Stimulated activated CD4-positive, alpha-beta T cell treated with anti-CD3 and anti-CD28 coated beads, Interleukin-4, amount 100 ng/mL, for 4 hours (primary cell): ENCODE data around the gene LRRC41.
"Not testable (repeated sequence)": the region's sequence is repeated elsewhere in the genome, so short reads cannot be mapped to it uniquely, and the experiment has no call there.

Experiments used
- DNase-seq, 2 experiments: peaks; one replicate each; pipeline ENCODE4 v3.0.0-alpha.2; 2020

The LRRC41 gene

GRCh38 chr1:46319960-46320914 is 16.8 kb upstream of the LRRC41 start:
- not testable (repeated sequence) for DNase-seq

- not testable (repeated sequence) for DNase-seq
These were observed 15.9 kb upstream of the LRRC41 start for GRCh38 chr1:46319301-46319700.

GRCh38 chr1:46317323-46317722 is 13.9 kb upstream of the LRRC41 start:
- DNase-seq: no peak

DNA sequence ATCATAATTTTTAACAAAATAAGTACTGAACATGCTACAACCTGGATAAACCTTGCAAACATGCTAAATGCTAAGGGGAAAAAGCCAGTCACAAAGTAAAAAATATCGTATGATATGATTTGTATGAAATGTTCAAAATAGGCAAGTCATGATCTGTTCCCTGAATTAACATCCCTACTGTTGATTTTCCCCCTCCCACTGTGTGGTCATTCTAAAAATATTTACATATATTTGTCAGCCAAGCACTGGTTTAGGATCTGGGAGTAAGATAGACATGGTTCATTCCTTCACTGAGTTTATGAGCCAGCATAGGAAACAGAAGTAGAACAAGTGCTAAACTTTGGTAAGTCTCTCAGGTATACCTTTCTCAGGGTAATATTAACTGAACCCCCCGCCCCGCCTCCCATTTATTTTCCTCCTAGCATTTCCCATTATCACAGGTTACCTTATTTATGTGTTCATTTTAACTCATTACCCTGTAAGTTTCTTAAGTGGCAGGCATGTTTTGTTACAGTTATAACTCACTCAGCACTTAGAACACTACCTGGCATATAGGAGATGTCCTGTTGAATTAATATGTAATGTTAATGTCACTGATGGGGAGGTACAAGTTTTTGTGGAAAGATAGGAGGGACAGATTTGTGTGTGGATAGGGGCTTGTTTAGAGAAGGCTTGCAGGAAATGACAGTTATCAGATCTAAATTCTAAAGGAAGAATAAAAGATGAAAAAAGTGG is 12.4 kb upstream of the LRRC41 start:
- DNase-seq: no peak

DNA sequence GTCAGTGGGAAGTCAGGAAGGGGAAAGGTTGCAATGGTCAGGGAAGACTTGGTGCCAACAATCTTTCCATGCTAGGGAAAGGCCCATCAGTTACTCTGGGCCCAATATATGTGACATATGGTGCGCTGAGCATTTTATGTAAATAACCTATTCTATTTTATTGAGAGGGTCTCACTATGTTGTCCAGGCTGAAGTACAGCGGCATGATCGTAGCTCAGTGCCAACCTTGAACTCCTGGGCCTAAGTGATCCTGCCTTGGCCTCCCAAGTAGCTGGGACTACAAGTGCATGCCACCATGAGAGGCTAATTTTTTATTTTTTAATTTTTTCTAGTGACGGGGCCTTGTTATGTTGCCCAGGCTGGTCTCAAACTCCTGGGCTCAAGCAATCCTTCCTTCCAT is 6.9 kb upstream of the LRRC41 start:
- no peak for DNase-seq

GRCh38 chr1:46309401-46310159 is 6.2 kb upstream of the LRRC41 start:
- no peak for DNase-seq

DNA sequence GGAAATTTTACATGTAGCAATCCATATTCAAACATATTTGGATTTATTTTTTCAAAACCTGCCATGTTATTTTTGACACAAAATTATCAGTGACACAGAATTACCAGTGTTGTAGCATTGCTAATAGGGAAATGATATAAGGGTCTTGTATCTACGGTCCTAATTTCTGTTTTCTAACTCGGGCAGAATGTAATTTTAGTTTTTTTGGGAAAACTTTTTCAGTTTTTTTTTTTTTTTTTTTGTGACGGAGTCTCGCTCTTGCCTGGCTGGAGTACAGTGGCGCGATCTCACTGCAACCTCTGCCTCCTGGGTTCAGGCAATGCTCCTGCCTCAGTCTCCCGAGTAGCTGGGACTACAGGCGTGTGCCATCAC is 2.7 kb upstream of the LRRC41 start:
- DNase-seq: no peak

- DNase-seq: peak in 1 of 2 experiments; percentile 2
These were observed 483 bp upstream of the LRRC41 start for GRCh38 chr1:46303872-46304326.

DNA sequence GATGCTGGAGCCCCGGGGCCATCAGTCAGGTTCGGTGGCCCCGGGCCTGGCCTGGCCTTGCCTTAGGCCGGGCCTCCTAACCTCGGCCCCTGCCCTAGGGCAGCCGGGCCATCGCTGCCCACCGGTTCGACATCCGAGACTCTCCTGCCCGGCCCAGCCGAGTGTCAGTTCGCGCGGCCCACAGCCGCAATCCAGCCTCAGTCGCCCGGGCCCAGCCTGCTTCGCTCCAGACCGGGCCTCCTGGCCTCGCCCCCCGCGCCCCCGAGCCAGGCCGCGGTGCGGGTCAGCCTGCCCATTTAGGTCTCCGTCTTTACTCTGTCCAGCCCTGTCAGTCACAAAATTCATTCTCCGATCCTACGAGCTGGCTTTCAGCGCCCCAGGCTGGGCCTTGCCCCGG is 777 bp downstream of the LRRC41 start:
- peak in 1 of 2 experiments; percentile 28 for DNase-seq

DNA sequence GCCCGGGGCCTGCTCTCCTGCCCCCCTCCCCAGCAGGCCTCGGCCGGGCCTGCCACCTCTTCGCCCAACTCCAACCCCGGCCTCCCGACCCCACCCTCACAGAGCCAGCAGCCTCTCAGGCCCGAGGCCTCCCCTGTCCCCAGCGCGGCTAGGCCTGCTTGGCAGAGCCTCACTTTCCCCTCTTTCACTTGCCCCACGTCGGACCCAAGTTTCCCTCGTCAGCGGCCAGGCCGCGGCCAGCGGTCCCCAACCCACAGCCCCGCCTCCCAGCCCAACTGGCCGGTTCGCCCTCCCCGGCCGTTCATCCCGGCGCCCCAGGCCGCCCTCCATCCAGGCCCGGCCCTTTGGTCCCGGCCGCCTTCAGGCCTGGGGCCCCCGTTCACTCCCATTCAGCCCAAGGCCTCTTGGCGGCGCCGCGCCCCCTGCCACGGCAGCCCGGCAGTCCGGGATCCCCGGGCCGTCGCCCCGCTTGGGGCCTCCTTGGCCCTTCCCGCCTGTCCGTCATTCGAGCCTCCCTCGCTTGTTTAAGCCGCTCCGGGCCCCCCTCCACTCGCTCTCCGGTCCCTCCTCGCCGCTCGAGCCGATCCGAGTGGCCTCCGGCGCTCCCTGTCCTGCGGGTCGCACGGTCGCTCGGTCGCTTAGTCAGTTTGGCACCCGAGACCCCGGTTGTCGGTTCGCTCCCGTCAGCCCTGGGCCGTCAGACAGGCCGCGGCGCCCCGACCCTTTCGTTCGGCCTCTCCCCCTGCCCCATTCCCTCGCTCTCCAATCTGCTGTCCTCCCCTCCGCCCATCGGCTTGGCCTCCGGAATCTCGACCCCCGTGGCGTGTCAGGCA is 1.4 kb downstream of the LRRC41 start:
- DNase-seq: peak; percentile 32 to 51

GRCh38 chr1:46301406-46301807 is 2.0 kb downstream of the LRRC41 start:
- DNase-seq: no peak

DNA sequence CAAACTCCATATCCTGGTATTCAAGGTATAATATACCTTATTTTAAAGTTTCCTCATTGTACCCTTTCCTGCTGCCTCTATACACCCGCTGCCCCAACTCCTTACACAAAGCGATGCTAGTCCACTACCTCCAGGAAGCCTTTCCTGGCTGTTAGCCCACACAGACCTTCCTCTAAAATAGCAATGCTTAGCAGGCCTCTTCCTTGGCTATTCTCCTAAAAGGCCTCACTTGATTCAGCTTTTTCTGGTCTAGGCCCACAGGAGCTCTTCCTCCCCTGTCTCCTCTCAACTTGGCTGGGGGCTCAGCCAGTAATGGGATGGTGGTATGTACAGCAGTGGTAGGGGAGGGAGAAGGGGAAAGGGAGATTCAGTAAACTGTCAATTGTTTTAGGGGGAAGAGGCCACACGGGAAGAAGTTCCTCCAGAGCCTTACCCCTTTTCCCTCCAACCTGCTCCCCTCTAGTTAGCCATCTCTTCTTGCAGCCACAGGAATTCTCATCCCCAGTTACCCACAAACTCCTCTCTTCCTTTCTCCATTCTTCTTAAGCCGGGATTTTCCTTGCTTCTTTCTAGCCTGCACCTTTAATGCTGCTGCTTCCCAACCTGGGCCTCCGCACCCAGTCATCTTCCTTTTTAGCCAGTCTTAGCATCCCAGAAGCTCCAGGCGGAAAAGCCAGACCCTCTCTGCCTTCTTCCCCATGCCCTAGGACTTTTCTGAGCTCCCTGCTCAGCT is 2.6 kb downstream of the LRRC41 start:
- no peak for DNase-seq

DNA sequence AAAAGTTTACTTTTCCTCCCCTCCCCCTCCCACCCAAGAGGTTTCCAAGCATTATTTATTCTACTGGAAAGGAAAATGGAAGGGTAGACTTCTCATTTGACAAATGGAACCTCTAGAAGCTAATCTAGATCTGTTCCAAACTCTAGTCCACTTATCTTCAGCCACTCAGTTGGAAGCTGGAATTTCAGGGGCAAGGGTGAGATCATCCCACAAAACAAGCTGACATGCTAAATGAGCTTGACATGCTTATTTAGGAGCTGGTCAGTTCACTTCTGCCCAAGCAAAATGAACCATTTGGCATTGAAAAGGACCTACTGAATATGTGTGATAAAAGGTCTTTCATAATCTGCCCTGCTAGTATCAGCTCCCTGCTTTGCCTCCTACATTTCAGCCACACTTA is 5.0 kb downstream of the LRRC41 start:
- DNase-seq: no peak

GRCh38 chr1:46295306-46295705 is 8.1 kb downstream of the LRRC41 start:
- DNase-seq: no peak

- no peak for DNase-seq
These were observed 13.4 kb downstream of the LRRC41 start for GRCh38 chr1:46289976-46290375.

GRCh38 chr1:46289134-46289494 is 14.3 kb downstream of the LRRC41 start:
- no peak for DNase-seq

- no peak for DNase-seq
These were observed 14.8 kb downstream of the LRRC41 start for GRCh38 chr1:46288485-46289133.

DNA sequence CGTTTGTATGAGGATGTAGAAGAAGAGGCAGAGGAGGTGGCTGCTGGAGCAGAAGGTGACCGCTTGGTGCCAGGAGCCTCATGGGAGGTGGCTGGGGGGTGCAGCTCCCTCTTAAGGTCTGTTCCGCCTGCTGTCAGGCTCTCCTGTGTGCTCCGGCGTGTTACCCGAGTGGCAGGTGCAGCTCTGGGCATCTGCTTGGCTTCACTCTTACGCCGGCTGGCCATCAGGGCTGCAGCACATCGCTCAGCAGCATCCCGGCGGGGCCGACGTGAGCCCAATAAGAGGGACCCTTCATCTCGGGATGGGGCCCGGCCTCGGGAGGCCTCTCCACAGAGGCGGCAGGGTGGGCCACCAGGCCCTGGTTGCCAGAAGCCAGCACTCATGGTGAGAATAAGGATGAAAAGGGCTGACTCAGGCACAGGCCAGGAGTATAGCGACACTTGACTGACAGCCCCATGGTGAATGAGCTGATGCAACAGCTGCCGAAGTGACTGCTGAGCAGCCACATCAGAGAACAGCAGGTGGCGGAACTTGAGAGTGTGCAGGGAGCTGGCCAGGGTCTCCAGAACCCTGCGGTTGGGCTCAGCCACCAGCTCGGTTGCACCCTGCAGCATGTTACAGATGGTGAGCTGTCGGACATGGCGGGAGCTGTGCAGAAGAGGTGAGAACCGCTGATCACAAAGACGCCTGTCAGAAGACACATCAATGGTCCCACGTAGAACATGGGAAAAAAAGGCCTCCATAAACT is 17.5 kb downstream of the LRRC41 start:
- DNase-seq: peak in 1 of 2 experiments; percentile 19

DNA sequence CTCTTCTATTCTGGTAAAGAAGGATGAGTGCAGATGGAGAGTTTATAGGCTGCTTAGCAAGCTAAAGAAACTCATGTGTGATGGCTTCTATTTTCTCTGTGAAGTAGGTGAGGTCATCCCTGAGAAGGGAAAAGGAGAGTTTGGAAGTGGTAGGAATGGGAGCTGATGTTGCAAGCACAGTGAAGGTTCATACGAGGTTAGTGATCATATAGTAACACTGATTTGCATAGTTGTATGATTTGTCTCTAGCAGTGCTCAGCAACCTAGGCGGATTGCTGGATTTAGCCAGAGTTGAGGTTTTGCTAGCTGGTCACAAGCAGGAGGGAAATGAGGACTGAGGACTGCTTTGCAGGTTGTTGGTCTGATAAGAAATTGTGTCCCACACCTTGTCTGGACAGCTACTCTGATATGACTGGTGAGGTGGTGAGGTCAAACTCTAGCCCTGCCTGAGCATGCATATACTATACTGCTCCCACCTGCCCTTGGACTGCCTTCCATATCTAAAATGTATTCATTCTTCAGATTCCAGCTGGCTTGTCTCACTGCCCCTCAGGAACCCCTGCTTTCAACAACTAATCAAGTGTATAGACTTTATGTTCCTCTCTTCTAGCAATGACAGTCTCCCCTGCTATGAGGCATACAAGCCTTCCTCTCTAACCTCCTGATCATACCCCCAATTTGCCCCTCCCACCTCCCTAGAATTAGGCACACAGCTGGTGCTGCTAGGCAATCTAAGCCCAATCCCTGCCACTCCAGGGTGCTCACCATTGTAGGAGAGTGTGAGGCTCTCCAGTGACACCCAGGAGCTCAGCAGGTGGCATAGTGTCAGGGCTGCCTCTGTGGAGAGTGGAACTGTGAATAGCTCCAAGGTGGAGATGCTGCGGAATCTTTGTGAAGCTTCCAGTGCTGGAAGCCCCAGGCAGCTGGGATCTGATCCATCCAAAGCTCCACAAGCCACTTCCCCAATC is 18.5 kb downstream of the LRRC41 start:
- DNase-seq: no peak
